GM19240 (cell line): ENCODE data around the gene WASF2.
"Not testable (repeated sequence)": the region's sequence is repeated elsewhere in the genome, so short reads cannot be mapped to it uniquely, and the experiment has no call there.

ENCODE experiments used
- DNase-seq: peaks from one replicate; pipeline ENCODE4 v3.0.0; 2011; ENCODE audit warnings: low spot score; ENCODE audit not compliant: insufficient read length

WASF2 gene

GRCh38 chr1:27458521-27458920 is 31.4 kb downstream of the WASF2 start:
- not testable (repeated sequence) for DNase-seq

DNA sequence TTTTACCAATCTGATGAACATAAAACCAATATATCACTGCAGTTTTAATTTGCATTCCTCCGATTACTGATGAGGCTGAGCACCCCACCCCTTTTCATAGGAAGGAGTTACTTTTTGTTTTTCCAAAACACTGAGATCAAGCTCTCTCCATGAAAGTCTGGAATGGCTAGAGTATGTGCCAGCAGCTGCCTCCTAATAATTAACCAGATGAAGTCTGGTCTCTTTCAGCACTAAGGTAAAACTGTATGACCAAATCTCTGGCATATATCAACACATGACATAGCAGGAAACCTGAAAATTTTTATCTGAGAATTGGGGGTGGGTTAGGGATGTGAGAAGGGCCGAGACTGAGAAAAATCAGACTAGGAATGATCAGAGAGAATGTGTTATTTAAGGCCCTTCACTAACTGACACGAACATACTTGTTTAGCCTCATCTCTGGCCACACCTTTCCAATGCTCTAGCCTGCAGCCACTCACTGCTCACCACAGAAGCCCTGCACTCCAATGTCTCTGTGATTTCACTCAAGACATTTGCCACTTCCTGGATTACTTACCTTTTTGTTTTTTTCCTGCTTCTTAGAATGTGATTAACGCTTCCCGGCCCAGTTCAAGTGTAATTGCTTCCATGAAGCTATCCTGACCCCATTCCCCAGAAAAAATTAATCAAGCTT is 34.7 kb downstream of the WASF2 start:
- DNase-seq = no peak

- no peak for DNase-seq
Measured at GRCh38 chr1:27454610-27455009, 35.4 kb downstream of the WASF2 start.

- no peak for DNase-seq
Measured at GRCh38 chr1:27451343-27451742, 38.6 kb downstream of the WASF2 start.

DNA sequence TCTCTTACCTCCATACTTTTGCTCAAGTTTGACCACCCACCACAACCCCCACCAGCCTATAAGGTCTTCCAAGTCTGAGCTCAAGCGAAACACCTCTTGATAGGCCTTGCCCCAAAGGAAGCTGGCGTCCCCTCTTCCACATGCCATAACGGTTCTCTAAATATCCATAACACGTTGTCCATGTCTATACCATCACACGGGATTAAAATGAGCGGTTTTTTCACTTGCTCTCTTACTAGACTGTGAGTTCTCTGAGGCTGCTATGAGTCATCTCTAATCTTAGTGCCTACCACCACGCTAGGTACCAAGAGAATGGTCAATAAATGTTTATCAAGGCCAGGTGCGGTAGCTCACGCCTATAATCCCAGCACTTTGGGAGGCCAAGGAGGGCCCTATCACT is 41.0 kb downstream of the WASF2 start:
- DNase-seq = no peak

GRCh38 chr1:27447883-27448282 is 42.1 kb downstream of the WASF2 start:
- DNase-seq = no peak

- DNase-seq = no peak
Measured at GRCh38 chr1:27447399-27447798, 42.6 kb downstream of the WASF2 start.

DNA sequence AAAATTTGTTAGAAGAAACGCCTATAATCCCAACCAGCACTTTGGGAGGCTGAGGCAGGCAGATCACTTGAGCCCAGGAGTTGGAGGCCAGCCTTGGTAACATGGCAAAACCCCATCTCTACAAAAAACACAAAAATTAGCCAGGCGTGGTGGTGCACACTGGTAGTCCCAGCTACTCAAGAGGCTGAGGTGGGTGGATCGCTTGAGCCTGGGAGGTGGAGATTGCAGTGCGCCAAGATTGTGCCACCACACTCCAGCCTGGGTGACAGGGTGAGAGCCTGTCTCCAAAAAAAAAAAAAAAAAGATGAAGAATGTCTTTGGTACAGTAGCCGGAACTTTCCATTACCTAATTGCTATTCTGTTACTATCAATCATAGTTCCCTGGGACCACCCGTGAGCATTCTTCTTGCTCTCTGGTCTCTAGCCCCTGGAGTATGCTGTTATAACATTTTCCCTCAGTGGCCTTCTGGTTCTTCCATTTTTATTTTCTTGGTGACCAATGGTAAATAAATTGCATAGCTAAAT is 43.4 kb downstream of the WASF2 start:
- no peak for DNase-seq

DNA sequence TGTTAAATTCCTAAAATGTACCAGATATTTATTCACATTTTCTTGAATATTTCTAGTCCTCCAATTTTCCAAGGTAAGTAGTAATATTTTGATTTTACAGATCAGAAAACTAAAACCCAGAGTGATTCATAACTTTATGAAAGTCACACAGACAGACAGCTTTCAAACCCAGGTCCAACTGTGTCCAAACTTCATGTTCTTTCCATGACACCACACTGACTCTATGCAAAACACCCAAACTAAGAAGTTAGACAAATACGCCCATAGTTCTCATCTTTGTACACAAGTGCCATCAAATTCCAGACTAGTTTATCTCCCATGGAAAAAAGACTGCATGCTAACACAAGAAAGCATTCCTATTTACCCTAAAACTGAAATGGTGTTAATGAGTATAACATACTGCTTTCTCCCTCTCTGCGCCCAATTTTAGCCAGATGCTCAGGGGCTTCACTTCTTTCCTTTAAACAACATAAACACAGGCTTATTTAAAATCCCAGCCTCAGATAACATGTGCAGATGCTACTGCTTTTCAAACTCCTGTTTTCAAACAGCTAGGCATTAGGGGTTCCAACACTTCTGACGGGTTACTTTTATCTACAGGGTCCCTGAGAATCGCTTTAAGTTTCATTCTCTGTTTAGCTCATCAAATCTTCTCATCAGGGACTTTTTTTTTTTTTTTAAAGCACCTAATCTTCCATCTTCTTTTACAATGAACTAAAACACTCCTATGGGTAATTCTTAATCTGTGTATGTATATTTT is 44.6 kb downstream of the WASF2 start:
- no peak for DNase-seq

DNA sequence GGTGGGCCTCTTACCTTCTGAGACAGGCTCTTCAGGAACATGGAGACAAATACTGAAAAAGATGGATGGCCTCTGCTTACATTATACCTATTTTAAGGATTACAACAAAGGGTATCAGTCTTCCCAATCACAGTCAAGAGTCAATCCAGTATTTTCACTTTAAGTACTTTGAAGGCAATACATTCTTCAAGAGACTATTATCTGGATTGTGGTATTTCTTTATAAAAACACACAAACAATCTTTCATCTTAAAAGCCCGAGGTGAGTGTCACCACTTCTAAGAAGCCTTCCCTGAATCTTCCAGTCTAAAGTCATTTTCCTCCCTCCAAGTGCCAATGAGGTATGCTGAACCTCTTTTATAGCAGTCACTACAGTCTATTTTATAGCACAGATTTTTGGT is 45.3 kb downstream of the WASF2 start:
- DNase-seq = no peak

- DNase-seq = no peak
Measured at GRCh38 chr1:27439150-27439549, 50.8 kb downstream of the WASF2 start.

DNA sequence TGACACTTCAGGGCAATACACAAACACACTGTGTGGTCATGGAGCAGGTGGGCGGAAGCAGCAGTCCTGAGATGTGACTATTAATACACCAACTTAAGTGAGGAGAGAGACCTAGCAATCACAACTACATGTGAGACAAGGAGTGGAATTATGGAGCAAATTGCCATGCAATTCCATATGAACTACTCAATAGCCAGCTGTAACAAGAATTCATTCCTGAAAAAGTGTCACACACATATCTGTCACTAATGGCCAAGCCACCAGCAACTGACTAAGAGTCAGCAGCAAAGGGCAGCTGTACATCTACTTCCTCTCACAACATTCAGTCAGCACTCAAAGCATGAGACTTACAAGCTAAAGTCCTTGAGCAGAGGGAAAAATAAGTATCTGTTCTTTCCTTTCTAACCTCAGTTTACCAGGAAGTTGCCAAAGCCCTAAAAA is 51.3 kb downstream of the WASF2 start:
- no peak for DNase-seq

- no peak for DNase-seq
Measured at GRCh38 chr1:27436204-27437159, 53.5 kb downstream of the WASF2 start.

GRCh38 chr1:27435566-27436203 is 54.3 kb downstream of the WASF2 start:
- no peak for DNase-seq

- DNase-seq = no peak
Measured at GRCh38 chr1:27433706-27434105, 56.3 kb downstream of the WASF2 start.

DNA sequence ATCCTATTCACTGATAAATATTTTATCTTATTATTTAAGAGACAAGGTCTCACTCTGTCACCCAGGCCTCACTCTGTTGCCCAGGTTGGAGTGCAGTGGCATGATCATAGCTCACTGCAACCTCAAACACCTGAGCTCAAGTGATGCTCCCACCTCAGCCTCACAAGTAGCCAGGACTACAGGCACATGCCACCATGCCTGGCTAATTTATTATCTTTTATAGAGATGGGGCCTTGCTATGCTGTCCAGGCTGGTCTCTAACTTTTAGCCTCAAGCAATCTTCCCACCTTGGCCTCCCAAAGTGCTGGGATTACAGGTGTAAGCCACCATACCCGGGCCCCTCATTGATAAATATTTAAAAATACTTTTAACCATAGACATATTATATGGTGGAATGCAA is 57.2 kb downstream of the WASF2 start:
- DNase-seq = not testable (repeated sequence)

GRCh38 chr1:27431601-27431940 is 58.4 kb downstream of the WASF2 start:
- DNase-seq = no peak

GRCh38 chr1:27430903-27431600 is 58.9 kb downstream of the WASF2 start:
- no peak for DNase-seq

- no peak for DNase-seq
Measured at GRCh38 chr1:27429029-27429425, 60.9 kb downstream of the WASF2 start.

DNA sequence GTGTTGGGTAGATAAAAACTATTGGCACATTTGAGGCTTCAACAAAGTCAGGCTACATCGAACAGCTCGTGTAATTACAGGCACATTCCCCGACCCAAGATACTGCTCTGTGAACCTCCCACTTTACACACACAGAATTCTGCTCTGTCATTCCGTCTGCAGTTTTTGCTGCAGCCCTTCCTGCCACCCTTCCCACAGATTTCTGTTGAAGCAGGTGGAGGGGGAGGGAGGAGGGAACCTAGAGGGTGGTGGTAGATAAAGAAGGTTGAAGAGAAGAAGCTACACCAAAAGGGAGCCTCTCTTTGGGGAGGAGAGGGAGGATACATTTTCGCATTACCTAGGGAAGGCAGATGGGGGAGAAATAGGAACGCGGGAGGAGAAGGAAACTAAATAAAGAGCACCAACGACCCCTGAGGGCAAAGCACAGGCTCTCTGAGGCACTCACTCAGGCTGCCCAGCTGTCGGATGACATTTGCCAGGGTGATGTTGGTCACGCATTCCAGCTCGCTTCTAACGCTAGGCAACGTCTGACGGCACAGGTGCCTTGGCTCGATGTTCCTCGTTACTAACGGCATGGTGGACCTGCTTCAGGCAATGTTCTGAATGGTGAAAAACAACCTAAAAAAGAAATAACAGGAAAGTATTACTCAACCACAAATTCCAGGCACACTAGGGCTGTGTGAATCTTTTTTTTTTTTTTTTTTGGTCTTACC is 61.5 kb downstream of the WASF2 start:
- no peak for DNase-seq
